WTC11 (cell line): ENCODE results near the gene KCNG2. TPM values are rescaled to one million over a fixed set of nuclear protein-coding genes. Genes with fewer than 3 reads are reported as not detected.

Source experiments
- ATAC-seq: fragments of 200-7000 bp; cut with Tn5 transposase; 2 replicates; pipeline ENCODE4 v1.10.0; 2021; ENCODE audit warnings: mild to moderate bottlenecking, moderate library complexity
- CTCF ChIA-PET: fragments of 300-600 bp; sonication (Branson Sonifier 250); formaldehyde crosslinking; loops from one replicate; lab custom pipeline; 2021; ENCODE audit warnings: antibody characterized with exemption; lab: Charles Lee
- POLR2A ChIA-PET: fragments of 350-600 bp; sonication (Branson Sonifier 250); formaldehyde crosslinking; loops from one replicate; lab custom pipeline; 2021; ENCODE audit warnings: antibody characterized with exemption; lab: Charles Lee
- DNase-seq: peaks from one replicate; pipeline ENCODE4 v3.0.0; 2021; ENCODE audit warnings: low spot score
- H3K27ac Mint-ChIP-seq: 2 replicates; pipeline ENCODE4 v1.8.0; 2021; ENCODE audit warnings: mixed read lengths
- H3K27me3 Mint-ChIP-seq: 2 replicates; pipeline ENCODE4 v1.8.0; 2021; ENCODE audit warnings: low read depth, mild to moderate bottlenecking, moderate library complexity, mixed read lengths
- H3K36me3 Mint-ChIP-seq: 2 replicates; pipeline ENCODE4 v1.8.0; 2021; ENCODE audit warnings: mixed read lengths
- H3K4me1 Mint-ChIP-seq: 2 replicates; pipeline ENCODE4 v1.8.0; 2022; ENCODE audit warnings: mixed read lengths
- H3K4me3 Mint-ChIP-seq: 2 replicates; pipeline ENCODE4 v1.8.0; 2021; ENCODE audit warnings: mild to moderate bottlenecking, moderate library complexity, mixed read lengths
- H3K9me3 Mint-ChIP-seq: 2 replicates; pipeline ENCODE4 v1.8.0; 2021; ENCODE audit warnings: mixed read lengths
- ARID4B ChIP-seq: sonication (generic); formaldehyde crosslinking; IDR thresholded peaks from 2 replicates; pipeline ENCODE4 v1.8.0; 2023; ENCODE audit warnings: missing genetic modification reagents, mild to moderate bottlenecking, borderline replicate concordance
- ATF6 ChIP-seq: sonication (generic); formaldehyde crosslinking; IDR thresholded peaks from 2 replicates; pipeline ENCODE4 v1.8.1; 2023; ENCODE audit warnings: mild to moderate bottlenecking, missing genetic modification reagents
- CTCF ChIP-seq: fragments of 200-600 bp; IDR thresholded peaks from 2 replicates; pipeline ENCODE4 v1.8.0; 2022; ENCODE audit warnings: antibody characterized with exemption
- MLX ChIP-seq: sonication (generic); formaldehyde crosslinking; IDR thresholded peaks from 2 replicates; pipeline ENCODE4 v1.8.1; 2023; ENCODE audit warnings: mild to moderate bottlenecking, missing genetic modification reagents, moderate library complexity
- NFATC4 ChIP-seq: fragments of 250-450 bp; sonication (Bioruptor Pico); IDR thresholded peaks from 2 replicates; pipeline ENCODE4 v1.9.0; 2021; ENCODE audit warnings: mild to moderate bottlenecking
- NFYB ChIP-seq: sonication (generic); formaldehyde crosslinking; conservative IDR thresholded peaks from 2 replicates; pipeline ENCODE4 v1.8.0; 2022; ENCODE audit warnings: low read depth, missing genetic modification reagents
- NR2C2 ChIP-seq: sonication (generic); formaldehyde crosslinking; IDR thresholded peaks from 2 replicates; pipeline ENCODE4 v1.8.0; 2022; ENCODE audit warnings: mild to moderate bottlenecking, missing genetic modification reagents
- PRDM15 ChIP-seq: sonication (generic); formaldehyde crosslinking; IDR thresholded peaks from 2 replicates; pipeline ENCODE4 v1.8.0; 2022; ENCODE audit warnings: missing genetic modification reagents
- PREB ChIP-seq: sonication (generic); formaldehyde crosslinking; IDR thresholded peaks from 2 replicates; pipeline ENCODE4 v1.8.1; 2022; ENCODE audit warnings: mild to moderate bottlenecking, missing genetic modification reagents, moderate library complexity, borderline replicate concordance
- TEAD1 ChIP-seq: sonication (generic); formaldehyde crosslinking; IDR thresholded peaks from 2 replicates; pipeline ENCODE4 v1.8.0; 2022; ENCODE audit warnings: mild to moderate bottlenecking, missing genetic modification reagents
- ZMAT4 ChIP-seq: fragments of 250-450 bp; sonication (Bioruptor Pico); IDR thresholded peaks from 2 replicates; pipeline ENCODE4 v1.9.0; 2021; ENCODE audit warnings: mild to moderate bottlenecking
- ZNF263 ChIP-seq: sonication (generic); formaldehyde crosslinking; IDR thresholded peaks from 2 replicates; pipeline ENCODE4 v1.8.1; 2022; ENCODE audit warnings: low read depth, mild to moderate bottlenecking, moderate library complexity, missing genetic modification reagents
- ZNF671 ChIP-seq: fragments of 250-450 bp; sonication (Bioruptor Pico); IDR thresholded peaks from 2 replicates; pipeline ENCODE4 v1.8.0; 2021; ENCODE audit warnings: mild to moderate bottlenecking
- total RNA-seq: library from RNA; stranded (reverse); gene quantifications from 3 replicates; pipeline ENCODE4 v1.2.3, GENCODE V29; 2021

The KCNG2 gene
- total RNA-seq, 1 experiment from 2014 or later: 0.50 TPM

GRCh38 chr18:79917853-79918614 lies 120.3 kb downstream of the KCNG2 start:
- 0 out of 2 replicates have a peak, but pooled peaks cover 5% of the 10 kb centered on the region for H3K36me3 Mint-ChIP-seq
- DNase-seq: no peak
- H3K27me3 Mint-ChIP-seq: no peaks in the 10 kb centered on the region
- POLR2A ChIA-PET: no interaction called here
- TF ChIP-seq PREB (CRISPR knock-in tag) (no peak), TEAD1 (CRISPR knock-in tag) (no peak), PRDM15 (no peak), NFYB (CRISPR knock-in tag) (no peak), ATF6 (CRISPR knock-in tag) (no peak), NR2C2 (CRISPR knock-in tag) (no peak), ZMAT4 (CRISPR knock-in tag) (no peak), MLX (CRISPR knock-in tag) (no peak), ZNF263 (CRISPR knock-in tag) (no peak), ZNF671 (CRISPR knock-in tag) (no peak), CTCF (no peak), NFATC4 (CRISPR knock-in tag) (no peak), ARID4B (CRISPR knock-in tag) (no peak)
- TF ChIP-seq, all 79 proteins: peak for 0
- Mint-ChIP-seq H3K4me3 (no peak overlapping the region), H3K27ac (no peak overlapping the region), H3K9me3 (no peaks in the 10 kb centered on the region), H3K4me1 (peaks cover 12% of the 10 kb centered on the region)
- CTCF ChIA-PET: no interaction called here
- ATAC-seq: no peak
